ENCODE measurements around the gene ASAP2.
"Not testable (repeated sequence)": the region's sequence is repeated elsewhere in the genome, so short reads cannot be mapped to it uniquely, and the experiment has no call there.

Gene ASAP2

GRCh38 chr2:9251154-9252001 is 44.8 kb downstream of the ASAP2 start:
- DNase-seq (ENCODE audit: low spot score) = no peak

GRCh38 chr2:9252002-9252357 is 45.4 kb downstream of the ASAP2 start:
- DNase-seq (ENCODE audit: low spot score) = no peak

- no peak for DNase-seq (ENCODE audit: low spot score)
Measured at GRCh38 chr2:9255416-9255815, 48.8 kb downstream of the ASAP2 start.

GRCh38 chr2:9256147-9256546 is 49.5 kb downstream of the ASAP2 start:
- no peak for DNase-seq (ENCODE audit: low spot score)

- no peak for DNase-seq (ENCODE audit: low spot score)
Measured at GRCh38 chr2:9256570-9257043, 50.0 kb downstream of the ASAP2 start.

GRCh38 chr2:9258501-9258900 is 51.9 kb downstream of the ASAP2 start:
- no peak for DNase-seq (ENCODE audit: low spot score)

- no peak for DNase-seq (ENCODE audit: low spot score)
Measured at GRCh38 chr2:9258953-9259399, 52.4 kb downstream of the ASAP2 start.

GRCh38 chr2:9260464-9260918 is 53.9 kb downstream of the ASAP2 start:
- DNase-seq (ENCODE audit: low spot score) = no peak

GRCh38 chr2:9261231-9261883 is 54.7 kb downstream of the ASAP2 start:
- no peak for DNase-seq (ENCODE audit: low spot score)

GRCh38 chr2:9262671-9263171 is 56.1 kb downstream of the ASAP2 start:
- no peak for DNase-seq (ENCODE audit: low spot score)

- DNase-seq (ENCODE audit: low spot score) = no peak
Measured at GRCh38 chr2:9263428-9263827, 56.8 kb downstream of the ASAP2 start.

GRCh38 chr2:9264301-9264700 is 57.7 kb downstream of the ASAP2 start:
- no peak for DNase-seq (ENCODE audit: low spot score)

GRCh38 chr2:9266711-9267110 is 60.1 kb downstream of the ASAP2 start:
- no peak for DNase-seq (ENCODE audit: low spot score)

- not testable (repeated sequence) for DNase-seq (ENCODE audit: low spot score)
Measured at GRCh38 chr2:9267286-9267685, 60.7 kb downstream of the ASAP2 start.

- DNase-seq (ENCODE audit: low spot score) = no peak
Measured at GRCh38 chr2:9268301-9269080, 61.9 kb downstream of the ASAP2 start.

GRCh38 chr2:9269295-9269694 is 62.7 kb downstream of the ASAP2 start:
- DNase-seq (ENCODE audit: low spot score) = no peak

GRCh38 chr2:9269695-9270360 is 63.2 kb downstream of the ASAP2 start:
- DNase-seq (ENCODE audit: low spot score) = no peak

- DNase-seq (ENCODE audit: low spot score) = no peak
Measured at GRCh38 chr2:9271091-9271490, 64.5 kb downstream of the ASAP2 start.

- DNase-seq (ENCODE audit: low spot score) = no peak
Measured at GRCh38 chr2:9271691-9272090, 65.1 kb downstream of the ASAP2 start.

GRCh38 chr2:9273486-9274130 is 67.0 kb downstream of the ASAP2 start:
- DNase-seq (ENCODE audit: low spot score) = no peak

GRCh38 chr2:9274701-9275343 is 68.2 kb downstream of the ASAP2 start:
- no peak for DNase-seq (ENCODE audit: low spot score)

Data from SW480 (cell line).